T-helper 2 cell treated with Interferon-gamma antibody and Interleukin-4, amounts not matched to agents 5 μg/mL and 100 μg/mL, for 36 hours (primary cell): ENCODE data around the gene ATP11B.
"Not testable (repeated sequence)": the region's sequence is repeated elsewhere in the genome, so short reads cannot be mapped to it uniquely, and the experiment has no call there.

Experiments used
- DNase-seq: peaks from one replicate; pipeline ENCODE4 v3.0.0; 2021; ENCODE audit warnings: low spot score
- H3K27ac Mint-ChIP-seq: one replicate; pipeline ENCODE4 v1.8.0; 2021; ENCODE audit warnings: mild to moderate bottlenecking, mixed read lengths
- H3K27me3 Mint-ChIP-seq: one replicate; pipeline ENCODE4 v1.8.0; 2021; ENCODE audit warnings: low read depth, mixed read lengths
- H3K36me3 Mint-ChIP-seq: one replicate; pipeline ENCODE4 v1.8.0; 2021; ENCODE audit warnings: low read depth, mixed read lengths
- H3K4me1 Mint-ChIP-seq: one replicate; pipeline ENCODE4 v1.8.0; 2021; ENCODE audit warnings: low read depth, mixed read lengths
- H3K4me3 Mint-ChIP-seq: one replicate; pipeline ENCODE4 v1.8.0; 2022; ENCODE audit warnings: mild to moderate bottlenecking, moderate library complexity, mixed read lengths
- H3K9me3 Mint-ChIP-seq: one replicate; pipeline ENCODE4 v1.8.0; 2021; ENCODE audit warnings: mixed read lengths

ATP11B gene

DNA sequence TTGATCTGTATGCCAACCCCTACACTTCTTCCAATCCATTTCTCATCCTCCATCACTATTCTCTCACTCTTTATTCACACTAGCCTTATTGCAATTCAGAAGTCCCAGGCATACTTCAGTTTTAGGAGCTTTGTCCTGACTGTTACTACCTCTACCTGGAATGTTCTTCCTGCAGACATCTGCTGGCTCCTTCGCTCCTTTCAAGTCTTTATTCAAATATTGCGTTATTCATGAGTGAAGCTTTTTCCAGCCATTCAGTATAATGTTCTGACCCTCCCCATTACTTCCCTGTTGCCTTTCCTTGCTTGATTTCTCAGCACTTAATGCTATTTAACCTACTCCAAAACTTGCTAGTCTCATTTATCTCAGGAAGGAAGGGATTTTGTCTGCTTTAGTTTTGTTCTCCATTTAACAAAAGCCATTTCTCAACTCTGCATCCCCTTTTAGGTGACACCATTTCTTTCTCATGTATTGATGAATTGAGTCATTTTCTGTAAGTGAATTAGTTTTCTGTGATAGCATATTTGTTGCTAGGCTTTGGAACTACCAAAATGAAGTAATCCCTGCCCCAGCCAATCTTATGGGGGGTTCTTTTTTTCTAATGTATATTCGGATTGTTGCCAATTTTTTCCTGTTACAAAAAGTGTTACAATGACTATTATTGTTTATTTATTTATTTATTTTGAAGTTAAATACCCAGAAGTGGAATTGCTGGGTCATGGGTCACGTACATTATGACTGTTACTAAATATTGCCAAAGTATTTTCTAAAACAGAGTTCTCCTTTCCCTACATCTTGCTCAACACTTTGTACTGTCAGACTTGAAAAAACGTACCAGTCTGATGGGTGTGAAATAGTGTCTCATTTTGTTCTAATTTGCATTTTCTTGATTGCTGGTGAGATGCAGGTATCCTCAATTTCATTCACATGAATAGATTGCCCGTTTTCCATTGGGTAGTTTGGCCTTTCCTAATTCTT, 9.4 kb downstream of the ATP11B start:
- Mint-ChIP-seq H3K36me3 (peaks cover 15% of the 10 kb centered on the region), H3K4me1 (peaks cover 32% of the 10 kb centered on the region), H3K27ac (no peak overlapping the region), H3K9me3 (no peaks in the 10 kb centered on the region), H3K4me3 (no peak overlapping the region), H3K27me3 (no peaks in the 10 kb centered on the region)
- DNase-seq: no peak

DNA sequence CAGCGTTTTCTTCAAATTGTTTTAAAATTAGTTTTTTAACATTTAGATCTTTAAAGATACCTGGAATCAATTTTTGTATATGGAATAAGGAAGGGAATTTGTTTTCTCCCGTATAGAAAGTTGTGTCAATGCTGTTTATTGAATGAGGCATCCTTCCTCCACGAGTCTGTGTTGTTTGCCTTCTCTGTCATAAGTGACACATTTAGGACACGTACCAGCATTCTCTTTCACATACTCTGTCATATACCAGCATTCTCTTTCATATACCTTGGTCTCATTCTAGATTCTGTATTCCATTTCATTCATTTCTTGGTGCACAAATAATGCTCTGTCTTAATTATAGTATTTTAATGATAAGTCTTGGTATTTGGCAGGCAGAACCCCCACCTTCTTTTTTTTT, 10.3 kb downstream of the ATP11B start:
- DNase-seq: no peak
- H3K4me1 Mint-ChIP-seq: peaks cover 28% of the 10 kb centered on the region
- no peaks in the 10 kb centered on the region for H3K9me3 Mint-ChIP-seq
- H3K27ac Mint-ChIP-seq: no peak overlapping the region
- no peaks in the 10 kb centered on the region for H3K27me3 Mint-ChIP-seq
- H3K4me3 Mint-ChIP-seq: no peak overlapping the region
- H3K36me3 Mint-ChIP-seq: peaks cover 8% of the 10 kb centered on the region

DNA sequence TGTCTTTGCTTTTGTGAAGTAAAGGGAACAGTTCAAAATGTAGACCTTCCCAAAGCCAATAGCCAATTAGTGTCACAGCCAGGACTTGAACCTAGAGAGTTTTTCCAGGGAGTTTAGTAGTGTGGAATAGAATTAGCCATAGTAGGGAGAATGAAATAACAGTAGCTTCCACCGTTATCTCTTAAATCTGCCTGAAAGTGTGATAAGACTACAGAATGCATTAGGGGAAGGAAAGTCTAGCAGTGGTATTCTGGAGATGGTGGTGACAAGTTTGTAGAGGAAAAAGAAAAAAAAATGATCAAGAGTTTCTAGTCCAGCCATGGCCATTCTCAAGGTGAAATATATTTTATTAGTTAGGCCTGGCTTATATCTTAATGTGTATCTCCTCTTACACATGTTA, 13.8 kb downstream of the ATP11B start:
- Mint-ChIP-seq H3K27me3 (no peaks in the 10 kb centered on the region), H3K36me3 (peaks cover 8% of the 10 kb centered on the region), H3K4me3 (no peak overlapping the region), H3K4me1 (peaks cover 35% of the 10 kb centered on the region), H3K9me3 (no peaks in the 10 kb centered on the region), H3K27ac (no peak overlapping the region)
- DNase-seq: no peak

DNA sequence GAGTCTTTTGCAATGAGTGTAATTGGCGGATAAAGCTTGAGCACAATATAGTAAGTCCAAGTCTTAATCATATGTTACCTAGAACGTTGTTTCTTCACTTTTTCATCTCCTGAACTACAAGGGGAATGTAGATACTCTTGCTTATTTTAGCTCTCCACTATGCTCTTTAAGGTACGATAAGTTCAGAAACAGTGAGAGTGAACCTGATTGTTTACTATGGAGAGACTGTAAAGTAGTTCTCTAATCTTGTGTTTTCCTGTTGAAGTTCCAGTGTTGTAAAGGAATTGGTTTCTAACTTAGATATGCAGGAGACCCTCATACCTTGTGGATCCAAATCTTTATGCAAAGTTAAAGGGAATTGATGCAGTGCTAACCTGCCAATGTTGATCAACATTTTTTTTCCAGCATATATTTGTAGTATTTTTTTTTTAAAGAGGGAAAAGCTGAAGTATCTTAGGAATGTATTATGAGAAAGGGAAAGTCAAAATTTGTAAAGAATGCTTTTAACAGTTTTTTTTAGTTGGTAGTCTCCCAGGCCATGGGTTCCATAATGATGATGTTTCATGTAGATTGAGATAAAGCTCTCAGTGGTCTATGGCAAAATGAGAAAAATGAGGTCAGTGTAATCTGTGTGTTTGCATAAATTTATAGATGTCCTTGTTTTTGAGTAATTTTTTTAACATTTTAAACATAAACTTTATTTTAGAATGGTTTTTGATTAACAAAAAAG, 14.9 kb downstream of the ATP11B start:
- Mint-ChIP-seq H3K36me3 (peaks cover 11% of the 10 kb centered on the region), H3K9me3 (no peaks in the 10 kb centered on the region), H3K27me3 (no peaks in the 10 kb centered on the region), H3K4me3 (no peak overlapping the region), H3K27ac (no peak overlapping the region), H3K4me1 (peaks cover 27% of the 10 kb centered on the region)
- no peak for DNase-seq

DNA sequence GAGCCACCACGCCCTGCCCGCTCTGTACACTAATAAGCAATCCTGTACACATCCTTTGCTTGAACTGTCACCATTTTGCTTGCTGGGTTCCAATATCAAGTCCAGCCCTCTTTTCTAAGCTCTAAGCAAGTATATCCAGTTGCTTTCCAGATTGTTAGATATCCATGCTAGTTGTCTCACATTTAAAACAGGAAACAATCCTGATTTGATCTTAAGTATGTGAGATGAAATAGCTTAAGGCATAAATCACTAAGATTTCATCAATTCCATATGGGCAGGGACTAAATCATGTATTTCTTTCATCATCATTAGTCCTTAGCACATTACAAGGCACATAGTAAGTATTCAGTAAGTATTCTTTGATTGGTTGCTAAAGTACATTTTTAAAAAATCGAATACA, 16.2 kb downstream of the ATP11B start:
- Mint-ChIP-seq H3K27ac (no peak overlapping the region), H3K4me3 (no peak overlapping the region), H3K27me3 (no peaks in the 10 kb centered on the region), H3K36me3 (peaks cover 11% of the 10 kb centered on the region), H3K9me3 (no peaks in the 10 kb centered on the region), H3K4me1 (peaks cover 26% of the 10 kb centered on the region)
- DNase-seq: no peak

DNA sequence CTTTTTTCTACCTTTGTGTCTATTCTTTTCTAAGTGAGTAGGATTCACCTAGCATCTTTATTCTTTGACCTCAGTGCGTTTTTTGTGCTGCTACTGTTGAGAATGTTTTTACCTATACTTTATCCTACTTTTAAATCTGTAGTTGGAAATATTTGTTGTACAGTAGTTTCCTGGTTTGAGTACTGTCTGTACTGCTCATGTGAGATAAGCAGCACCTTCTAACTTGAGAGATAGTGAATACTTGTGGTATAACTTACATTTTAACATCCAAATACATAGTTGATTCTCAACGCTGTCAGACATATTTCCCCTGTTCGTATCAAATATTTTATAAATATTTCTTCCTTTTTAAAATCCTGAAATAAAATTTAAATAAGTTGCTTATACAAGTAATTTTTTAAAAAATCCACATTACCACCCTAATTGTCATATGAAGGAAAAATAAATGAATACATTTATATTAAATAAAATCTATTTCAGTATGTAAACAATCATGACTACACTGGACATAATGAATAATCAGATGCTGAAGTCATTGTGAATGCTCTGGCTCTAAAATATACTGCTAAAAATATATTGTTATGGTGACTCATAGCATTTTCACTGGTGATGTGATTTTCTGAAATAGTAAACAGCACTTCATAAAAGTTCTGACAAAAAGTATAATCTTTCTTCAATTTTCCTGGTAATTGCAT, 17.4 kb downstream of the ATP11B start:
- peaks cover 30% of the 10 kb centered on the region for H3K4me1 Mint-ChIP-seq
- no peak overlapping the region for H3K4me3 Mint-ChIP-seq
- no peaks in the 10 kb centered on the region for H3K27me3 Mint-ChIP-seq
- H3K27ac Mint-ChIP-seq: no peak overlapping the region
- DNase-seq: no peak
- H3K9me3 Mint-ChIP-seq: no peaks in the 10 kb centered on the region
- H3K36me3 Mint-ChIP-seq: peaks cover 7% of the 10 kb centered on the region

DNA sequence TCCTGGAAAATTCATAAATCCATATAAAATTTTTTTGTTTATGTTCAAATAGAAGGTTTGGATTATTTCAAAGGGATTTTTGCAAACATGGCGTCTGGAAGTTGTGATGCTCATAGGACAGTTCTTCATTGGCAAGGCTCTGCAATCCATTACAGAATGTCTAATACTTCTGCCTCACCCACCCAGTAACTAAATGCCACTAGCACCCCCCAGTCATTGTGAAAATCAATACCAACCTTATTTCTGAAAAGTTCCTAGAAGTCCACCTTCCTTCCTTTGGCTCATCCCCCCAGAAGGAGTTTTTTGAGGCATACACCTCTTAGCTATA, 17.9 kb downstream of the ATP11B start:
- H3K4me1 Mint-ChIP-seq: peaks cover 32% of the 10 kb centered on the region
- H3K4me3 Mint-ChIP-seq: no peak overlapping the region
- no peaks in the 10 kb centered on the region for H3K9me3 Mint-ChIP-seq
- H3K27me3 Mint-ChIP-seq: no peaks in the 10 kb centered on the region
- no peak overlapping the region for H3K27ac Mint-ChIP-seq
- DNase-seq: no peak
- H3K36me3 Mint-ChIP-seq: peaks cover 7% of the 10 kb centered on the region

DNA sequence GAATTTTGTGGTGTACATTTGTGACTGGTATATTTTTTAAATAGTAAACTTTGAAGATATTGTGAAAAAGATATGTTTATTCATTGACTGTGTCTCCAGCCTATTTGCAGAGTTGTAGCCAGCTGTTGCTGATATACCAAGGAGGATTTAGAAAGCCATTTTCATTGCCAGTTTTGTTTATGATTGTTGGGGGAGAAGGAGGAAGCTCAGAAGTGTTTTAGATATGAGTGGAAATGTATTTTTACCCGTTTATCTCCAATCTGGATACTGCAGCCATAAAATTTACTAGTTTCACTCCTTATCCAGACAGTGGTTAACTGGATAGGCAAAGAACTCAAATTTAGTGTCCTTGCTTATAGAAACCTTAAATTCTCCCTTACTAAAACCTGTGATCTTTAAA, 18.8 kb downstream of the ATP11B start:
- Mint-ChIP-seq H3K27ac (no peak overlapping the region), H3K27me3 (no peaks in the 10 kb centered on the region), H3K4me3 (no peak overlapping the region), H3K9me3 (no peaks in the 10 kb centered on the region), H3K4me1 (peaks cover 26% of the 10 kb centered on the region), H3K36me3 (peaks cover 7% of the 10 kb centered on the region)
- DNase-seq: no peak

DNA sequence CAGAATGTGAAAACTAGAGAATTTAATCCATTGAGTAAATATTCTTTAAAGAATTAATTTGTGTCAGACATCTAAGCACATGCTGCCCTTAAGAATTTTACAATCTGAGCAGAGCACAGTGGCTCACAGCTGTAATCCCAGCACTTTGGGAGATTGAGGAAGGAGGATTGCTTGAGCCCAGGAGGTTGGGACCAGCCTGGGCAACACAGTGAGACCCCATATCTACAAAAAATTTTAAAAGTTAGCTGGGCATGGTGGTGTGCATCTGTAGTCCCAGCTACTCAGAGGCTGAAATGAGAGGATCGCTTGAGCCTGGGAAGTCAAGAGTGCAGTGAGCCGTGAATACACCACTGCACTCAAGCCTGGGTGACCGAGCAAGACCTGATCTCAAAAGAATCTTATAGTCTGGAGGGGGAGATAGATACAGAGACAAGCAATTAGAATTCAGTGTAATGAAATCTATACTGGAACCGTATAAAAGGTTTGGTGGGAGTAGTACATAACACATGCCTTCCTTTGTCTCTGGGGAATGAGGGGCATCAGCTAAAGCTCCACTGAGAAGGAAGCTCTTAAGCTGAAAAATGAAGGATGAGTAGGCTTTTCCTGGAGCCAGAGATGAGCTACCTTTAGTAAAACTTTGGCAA, 21.2 kb downstream of the ATP11B start:
- H3K9me3 Mint-ChIP-seq: no peaks in the 10 kb centered on the region
- no peak for DNase-seq
- H3K4me3 Mint-ChIP-seq: no peak overlapping the region
- peaks cover 7% of the 10 kb centered on the region for H3K36me3 Mint-ChIP-seq
- no peaks in the 10 kb centered on the region for H3K27me3 Mint-ChIP-seq
- H3K4me1 Mint-ChIP-seq: peaks cover 24% of the 10 kb centered on the region
- H3K27ac Mint-ChIP-seq: no peak overlapping the region

DNA sequence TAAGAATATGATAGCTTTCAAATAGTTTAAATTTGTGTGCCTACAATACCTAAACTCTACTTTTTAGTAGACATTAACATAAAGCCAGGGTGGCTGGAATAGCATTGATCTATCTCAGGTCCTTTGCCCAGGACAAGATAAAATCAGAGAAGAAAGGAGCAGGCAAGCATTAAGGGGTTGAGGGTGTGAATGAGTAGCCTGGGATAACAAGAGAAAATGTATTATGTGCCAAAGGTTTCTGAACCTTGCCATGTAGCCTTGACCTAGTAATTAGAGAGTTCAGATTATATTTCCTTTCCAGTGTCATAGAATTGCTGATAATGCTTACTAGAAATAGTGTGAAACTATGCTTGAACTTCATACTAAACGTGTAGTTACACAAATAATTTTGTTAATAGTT, 22.9 kb downstream of the ATP11B start:
- no peak overlapping the region for H3K27ac Mint-ChIP-seq

DNA sequence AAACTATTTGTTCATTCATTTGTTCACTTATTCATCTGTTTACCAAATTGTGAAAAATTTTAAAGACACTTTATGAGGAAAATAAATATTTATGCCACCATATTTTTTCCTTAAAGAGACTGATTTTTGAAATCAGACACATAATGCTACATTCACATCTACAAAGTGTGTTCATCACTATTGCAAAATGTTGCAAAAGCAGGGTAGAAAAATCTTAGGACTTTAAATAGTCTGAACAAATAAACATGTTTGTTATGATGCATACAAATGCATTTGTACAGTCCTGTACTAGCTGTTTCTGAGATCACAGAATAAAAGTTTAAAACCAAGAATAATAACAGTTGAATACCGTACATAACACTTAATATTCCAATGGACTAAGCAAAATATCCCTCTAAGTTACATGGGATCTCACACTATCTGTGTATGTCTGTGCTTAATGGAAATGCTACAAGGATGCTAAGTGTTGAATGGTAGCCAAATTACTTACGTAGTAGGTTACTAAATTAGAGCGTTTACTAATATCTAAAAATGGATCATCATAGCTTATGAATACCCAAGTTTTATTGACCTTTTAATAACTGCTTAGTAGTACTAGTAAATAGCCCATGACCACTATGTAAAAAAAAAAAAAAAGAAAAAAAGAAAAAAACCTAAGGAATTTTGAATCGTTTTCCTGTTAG, 25.1 kb downstream of the ATP11B start:
- no peak overlapping the region for H3K27ac Mint-ChIP-seq
- DNase-seq: no peak
- peaks cover 4% of the 10 kb centered on the region for H3K9me3 Mint-ChIP-seq
- H3K4me1 Mint-ChIP-seq: peaks cover 15% of the 10 kb centered on the region
- H3K27me3 Mint-ChIP-seq: no peaks in the 10 kb centered on the region
- H3K36me3 Mint-ChIP-seq: peaks cover 28% of the 10 kb centered on the region
- no peak overlapping the region for H3K4me3 Mint-ChIP-seq

More for the DNA sequence above, 22.9 kb downstream of the ATP11B start:
- DNase-seq: no peak
- no peaks in the 10 kb centered on the region for H3K9me3 Mint-ChIP-seq
- H3K36me3 Mint-ChIP-seq: peaks cover 14% of the 10 kb centered on the region
- H3K27me3 Mint-ChIP-seq: no peaks in the 10 kb centered on the region
- H3K4me1 Mint-ChIP-seq: peaks cover 19% of the 10 kb centered on the region
- no peak overlapping the region for H3K4me3 Mint-ChIP-seq

DNA sequence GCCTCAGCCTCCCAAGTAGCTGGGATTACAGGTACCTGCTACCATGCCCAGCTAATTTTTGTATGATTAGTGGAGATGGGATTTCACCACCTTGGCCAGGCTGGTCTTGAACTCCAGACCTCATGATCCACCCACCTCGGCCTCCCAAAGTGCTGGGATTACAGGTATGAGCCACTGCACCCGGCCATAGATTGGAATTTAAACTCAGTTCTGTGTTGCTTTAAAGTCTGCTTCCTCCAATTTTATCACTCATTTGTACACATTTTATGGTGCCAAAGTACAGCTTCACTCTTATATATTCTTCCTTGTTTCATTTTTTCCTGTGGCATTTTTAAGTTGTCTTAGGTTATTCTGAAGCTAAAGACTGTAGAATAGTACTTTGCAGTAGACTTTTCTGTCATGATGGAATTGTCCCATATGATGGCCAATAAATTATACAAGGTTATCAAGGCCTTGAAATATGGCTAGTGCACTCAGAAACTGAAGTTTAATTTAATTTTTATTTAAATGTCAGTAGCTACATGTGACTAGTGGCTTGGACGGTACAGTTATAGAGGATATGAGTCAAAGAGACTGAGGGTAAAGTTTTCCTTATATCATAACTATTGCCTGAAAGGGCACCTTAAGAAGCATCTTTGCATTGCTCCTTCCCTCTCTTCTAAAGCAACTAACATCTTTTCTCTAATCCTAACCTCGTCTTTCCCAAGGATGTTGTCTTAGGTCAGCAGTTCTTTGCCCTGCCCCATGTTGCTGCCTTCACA, 28.1 kb downstream of the ATP11B start:
- Mint-ChIP-seq H3K4me3 (no peak overlapping the region), H3K4me1 (peaks cover 15% of the 10 kb centered on the region), H3K9me3 (peaks cover 4% of the 10 kb centered on the region), H3K36me3 (peaks cover 47% of the 10 kb centered on the region), H3K27ac (no peak overlapping the region), H3K27me3 (no peaks in the 10 kb centered on the region)
- no peak for DNase-seq

DNA sequence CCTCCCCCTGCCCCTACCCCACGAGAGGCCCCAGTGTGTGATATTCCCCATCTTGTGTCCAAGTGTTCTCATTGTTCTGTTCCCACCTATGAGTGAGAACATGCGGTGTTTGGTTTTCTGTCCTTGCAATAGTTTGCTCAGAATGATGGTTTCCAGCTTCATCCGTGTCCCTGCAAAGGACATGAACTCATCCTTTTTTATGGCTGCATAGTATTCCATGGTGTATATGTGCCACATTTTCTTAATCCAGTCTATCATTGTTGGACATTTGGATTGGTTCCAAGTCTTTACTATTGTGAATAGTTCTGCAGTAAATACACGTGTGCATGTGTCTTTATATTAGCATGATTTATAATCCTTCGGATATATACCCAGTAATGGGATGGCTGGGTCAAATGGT, 29.0 kb downstream of the ATP11B start:
- H3K27me3 Mint-ChIP-seq, H3K27ac Mint-ChIP-seq, H3K4me3 Mint-ChIP-seq, DNase-seq, H3K9me3 Mint-ChIP-seq: not testable (repeated sequence)
- H3K4me1 Mint-ChIP-seq: peaks cover 15% of the 10 kb centered on the region
- peaks cover 53% of the 10 kb centered on the region for H3K36me3 Mint-ChIP-seq
